HCT116 (cell line): Measurements from ENCODE around the gene EHD4. TPM values are rescaled to one million over a fixed set of nuclear protein-coding genes. Genes with fewer than 3 reads are reported as not detected.

Source experiments
- ATAC-seq: fragments of 200-7000 bp; cut with Tn5 transposase; 2 replicates; pipeline ENCODE4 v1.9.1; 2020; ENCODE audit warnings: mild to moderate bottlenecking, moderate library complexity
- BruUV-seq: library from RNA; stranded (reverse); fragments of 400-500 nt; replicated peaks from 2 replicates; lab custom pipeline; 2021; lab: Mats Ljungman, UMichigan
- CTCF ChIA-PET: fragments of 300-600 bp; sonication (Branson Sonifier 250); formaldehyde crosslinking; loops from one replicate; lab custom pipeline; 2021; ENCODE audit warnings: antibody characterized with exemption; lab: Charles Lee
- POLR2A ChIA-PET: fragments of 300-600, 350-600 bp; sonication (Branson Sonifier 250); formaldehyde crosslinking; loops from one replicate; lab custom pipeline; 2021; ENCODE audit warnings: antibody characterized with exemption; lab: Charles Lee
- RAD21 ChIA-PET, 2 experiments: fragments of 300-600 bp; sonication (Branson Sonifier 250); formaldehyde crosslinking; loops; one replicate each; lab custom pipeline; 2023; ENCODE audit warnings: low total read pairs in 2 of 2; ENCODE audit not compliant: uncharacterized antibody in 2 of 2, unreplicated experiment in 2 of 2, low non-redundant PET in 1 of 2; lab: Charles Lee
- DNase-seq: peaks from one replicate; pipeline ENCODE4 v3.0.0-alpha.2; 2010; ENCODE audit warnings: low read depth, low spot score
- H2AFZ ChIP-seq: fragments of 200-600 bp; shearing (Covaris generic), sonication (generic); 2 replicates; pipeline ENCODE4 v1.6.1; 2017; ENCODE audit warnings: low read depth, mixed run types, mixed read lengths, antibody characterized with exemption, low read length; ENCODE audit not compliant: poor library complexity, severe bottlenecking
- H3K27ac ChIP-seq: 2 replicates; pipeline ENCODE4 v1.5.1; 2012; ENCODE audit warnings: low read depth, low read length
- H3K27me3 ChIP-seq: fragments of 200-600 bp; sonication (generic); 2 replicates; pipeline ENCODE4 v1.6.1; 2016; ENCODE audit warnings: mixed run types, low read length, mixed read lengths; ENCODE audit not compliant: insufficient read depth
- H3K36me3 ChIP-seq, 2 experiments: fragments of 200-500 bp in 1 of 2; fragments of 200-600 bp in 1 of 2; sonication (Bioruptor generic) in 1 of 2; sonication (generic) in 1 of 2; 2 replicates each; pipeline versions ENCODE4 v1.5.1 to v1.6.1; 2014 to 2016; ENCODE audit warnings: low read length in 2 of 2, inconsistent platforms in 1 of 2, mixed read lengths in 1 of 2, mixed run types in 1 of 2; ENCODE audit not compliant: insufficient read depth in 2 of 2, control insufficient read depth in 1 of 2
- H3K4me1 ChIP-seq, 2 experiments: fragments of 200-600 bp in 1 of 2; sonication (generic) in 1 of 2; 2 replicates each; pipeline versions ENCODE4 v1.5.1 to v1.6.1; 2012 to 2017; ENCODE audit warnings: low read length in 2 of 2, inconsistent platforms in 1 of 2, mild to moderate bottlenecking in 1 of 2, mixed read lengths in 1 of 2, mixed run types in 1 of 2, moderate library complexity in 1 of 2; ENCODE audit not compliant: insufficient read depth in 2 of 2, control insufficient read depth in 1 of 2
- H3K4me2 ChIP-seq: fragments of 200-600 bp; sonication (generic); 2 replicates; pipeline ENCODE4 v1.6.1; 2017; ENCODE audit warnings: mixed run types, low read length, mixed read lengths
- H3K4me3 ChIP-seq, 2 experiments: fragments of 200-600 bp in 1 of 2; sonication (generic) in 1 of 2; replicated peaks in 1 of 2; 2 replicates each; pipeline ENCODE4 v1.5.1; 2011 to 2016; ENCODE audit warnings: low read length in 2 of 2, control low read depth in 1 of 2, low read depth in 1 of 2, mild to moderate bottlenecking in 1 of 2, mixed read lengths in 1 of 2, mixed run types in 1 of 2
- H3K79me2 ChIP-seq: fragments of 200-600 bp; sonication (generic); 2 replicates; pipeline ENCODE4 v1.6.1; 2017; ENCODE audit warnings: mild to moderate bottlenecking, mixed run types, low read length, moderate library complexity, mixed read lengths; ENCODE audit not compliant: insufficient read depth
- H3K9ac ChIP-seq: fragments of 200-600 bp; sonication (generic); 2 replicates; pipeline ENCODE4 v1.6.1; 2016; ENCODE audit warnings: low read length, mixed read lengths
- H3K9me2 ChIP-seq: fragments of 200-600 bp; sonication (generic), shearing (Covaris generic); 2 replicates; pipeline ENCODE4 v1.6.1; 2017; ENCODE audit warnings: mixed run types, mild to moderate bottlenecking, moderate library complexity; ENCODE audit not compliant: insufficient read depth
- H3K9me3 ChIP-seq, 2 experiments: fragments of 200-500 bp in 1 of 2; fragments of 200-600 bp in 1 of 2; sonication (Bioruptor generic) in 1 of 2; sonication (generic) in 1 of 2; 2 replicates each; pipeline ENCODE4 v1.6.1; 2014 to 2017; ENCODE audit warnings: low read length in 2 of 2, mixed read lengths in 2 of 2, inconsistent platforms in 1 of 2, low read depth in 1 of 2, mild to moderate bottlenecking in 1 of 2, mixed run types in 1 of 2, moderate library complexity in 1 of 2; ENCODE audit not compliant: control insufficient read depth in 1 of 2, insufficient read depth in 1 of 2
- H4K20me1 ChIP-seq: fragments of 200-600 bp; sonication (generic), shearing (Covaris generic); 2 replicates; pipeline ENCODE4 v1.6.1; 2017; ENCODE audit warnings: mixed run types, mild to moderate bottlenecking, moderate library complexity; ENCODE audit not compliant: insufficient read depth
- ATF3 ChIP-seq: IDR thresholded peaks from 2 replicates; pipeline ENCODE4 v1.6.1; 2012
- CEBPB ChIP-seq: IDR thresholded peaks from 2 replicates; pipeline ENCODE4 v1.6.1; 2012; ENCODE audit warnings: low read depth
- CTCF ChIP-seq, 3 experiments: fragments of 200-600 bp in 1 of 3; sonication (generic) in 1 of 3; IDR thresholded peaks in 2 of 3; conservative IDR thresholded peaks in 1 of 3; 2 replicates each; pipeline ENCODE4 v1.5.1; 2012 to 2017; ENCODE audit warnings: low read depth in 2 of 3, low read length in 2 of 3, antibody characterized with exemption in 1 of 3, borderline replicate concordance in 1 of 3, control low read depth in 1 of 3, mild to moderate bottlenecking in 1 of 3, mixed read lengths in 1 of 3, mixed run types in 1 of 3, moderate library complexity in 1 of 3; ENCODE audit not compliant: insufficient read depth in 1 of 3
- RAD21 ChIP-seq: IDR thresholded peaks from 2 replicates; pipeline ENCODE4 v1.6.1; 2012; ENCODE audit warnings: low read depth, mild to moderate bottlenecking
- intact Hi-C: fragments of 100-400 bp; cut with micrococcal nuclease; formaldehyde crosslinking; loops from 2 replicates; pipeline ENCODE4 v1.10.0; 2022
- total RNA-seq: library from RNA; stranded (reverse); gene quantifications from one replicate; pipeline ENCODE4 v1.2.1, GENCODE V29; 2021; ENCODE audit not compliant: unreplicated experiment

Gene EHD4
- total RNA-seq, 1 experiment from 2014 or later = 28.0 TPM

GRCh38 chr15:41989573-41990242 lies 17.4 kb upstream of the EHD4 start:
- no peaks in the 10 kb centered on the region for H3K9me2 ChIP-seq
- no peak overlapping the region for H3K27ac ChIP-seq
- no peak overlapping the region for H3K4me3 ChIP-seq
- no peaks in the 10 kb centered on the region for H3K36me3 ChIP-seq
- H4K20me1 ChIP-seq = no peaks in the 10 kb centered on the region
- H3K4me1 ChIP-seq = no peaks in the 10 kb centered on the region
- no peaks in the 10 kb centered on the region for H3K9me3 ChIP-seq
- ChIA-PET RAD21 (interaction anchor here (1.0 to 1.9 kb wide), 5 partner anchors 68 to 148 kb away, joined by 3 to 7 read pairs (median 4); no protein-coding TSS in a partner anchor), POLR2A (no interaction called here), CTCF (interaction anchor here (0.8 to 3.9 kb wide), 8 partner anchors 17 to 167 kb away, joined by 3 to 47 read pairs (median 5); partner anchors contain the start of genes EHD4 and PLA2G4F)
- intact Hi-C loops = loop anchor here (1.0 to 2.0 kb wide), 4 partner anchors 70 to 481 kb away; no protein-coding TSS in a partner anchor
- H3K79me2 ChIP-seq = no peaks in the 10 kb centered on the region
- no peak overlapping the region for H2AFZ ChIP-seq
- ATAC-seq (peak; percentile 99), DNase-seq (peak; percentile 55)
- TF ChIP-seq ATF3 = no peak
- peak; percentile 95 to 98 (median 96) for TF ChIP-seq CTCF (IDR thresholded peaks at IDR 0.05 in 2 of 3, conservative IDR thresholded peaks at IDR 0.05 in 1 of 3; ENCODE audit: borderline replicate concordance in 1 of 3, insufficient read depth in 1 of 3, low read depth in 2 of 3, low read length in 2 of 3)
- TF ChIP-seq CEBPB = no peak
- peak; percentile 99 for TF ChIP-seq RAD21
- no TSS peak for BruUV-seq
- H3K9ac ChIP-seq = no peak overlapping the region
- H3K27me3 ChIP-seq = no peaks in the 10 kb centered on the region
- H3K4me2 ChIP-seq = no peak overlapping the region
